Sigmoid colon (tissue), 3 donors: ENCODE data around the gene GOLGA6D.
"Not testable (repeated sequence)": the region's sequence is repeated elsewhere in the genome, so short reads cannot be mapped to it uniquely, and the experiment has no call there.

Experiments used
- POLR2A ChIP-seq, 2 donors: fragments of 450-650 bp; IDR thresholded peaks; one replicate each; pipeline ENCODE4 v1.6.1; 2016; ENCODE audit warnings: antibody characterized with exemption in 2 of 2, mild to moderate bottlenecking in 2 of 2, moderate library complexity in 2 of 2
- TF ChIP-seq, protein P1 (sequence below), 4 experiments: fragments of 450-650 bp in 3 of 4; fragments of 200-600 bp in 1 of 4; IDR thresholded peaks; one replicate each; pipeline ENCODE4 v1.5.1; 2016 to 2019; ENCODE audit warnings: antibody characterized with exemption in 4 of 4, mild to moderate bottlenecking in 3 of 4, moderate library complexity in 2 of 4

DNA sequence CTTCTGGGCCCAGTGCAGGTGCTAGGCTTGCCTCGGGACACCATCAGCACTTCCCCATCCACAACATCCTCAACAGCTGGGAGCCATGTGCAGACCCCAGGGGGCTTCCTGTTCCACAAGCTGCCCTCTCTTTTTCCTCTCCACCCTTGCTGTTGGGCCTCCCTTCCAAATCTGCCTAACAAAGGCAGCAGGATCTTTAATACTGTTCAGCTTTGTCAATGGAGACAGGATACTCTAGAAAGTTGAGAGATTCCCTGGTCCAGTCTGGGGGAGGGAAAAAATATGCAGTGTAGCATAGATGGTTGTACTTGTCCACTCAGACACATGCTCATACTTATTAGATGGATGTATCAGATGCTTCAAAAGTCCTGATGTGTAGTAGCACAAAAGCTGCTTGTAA is 4.1 kb upstream of the GOLGA6D start:
- TF ChIP-seq POLR2A (IDR thresholded peaks at IDR 0.05) = not testable (repeated sequence)
- TF ChIP-seq, protein P1, sequence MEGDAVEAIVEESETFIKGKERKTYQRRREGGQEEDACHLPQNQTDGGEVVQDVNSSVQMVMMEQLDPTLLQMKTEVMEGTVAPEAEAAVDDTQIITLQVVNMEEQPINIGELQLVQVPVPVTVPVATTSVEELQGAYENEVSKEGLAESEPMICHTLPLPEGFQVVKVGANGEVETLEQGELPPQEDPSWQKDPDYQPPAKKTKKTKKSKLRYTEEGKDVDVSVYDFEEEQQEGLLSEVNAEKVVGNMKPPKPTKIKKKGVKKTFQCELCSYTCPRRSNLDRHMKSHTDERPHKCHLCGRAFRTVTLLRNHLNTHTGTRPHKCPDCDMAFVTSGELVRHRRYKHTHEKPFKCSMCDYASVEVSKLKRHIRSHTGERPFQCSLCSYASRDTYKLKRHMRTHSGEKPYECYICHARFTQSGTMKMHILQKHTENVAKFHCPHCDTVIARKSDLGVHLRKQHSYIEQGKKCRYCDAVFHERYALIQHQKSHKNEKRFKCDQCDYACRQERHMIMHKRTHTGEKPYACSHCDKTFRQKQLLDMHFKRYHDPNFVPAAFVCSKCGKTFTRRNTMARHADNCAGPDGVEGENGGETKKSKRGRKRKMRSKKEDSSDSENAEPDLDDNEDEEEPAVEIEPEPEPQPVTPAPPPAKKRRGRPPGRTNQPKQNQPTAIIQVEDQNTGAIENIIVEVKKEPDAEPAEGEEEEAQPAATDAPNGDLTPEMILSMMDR (IDR thresholded peaks at IDR 0.05) = not testable (repeated sequence)
